HepG2 (cell line): Measurements from ENCODE around the gene MLN. TPM values are rescaled to one million over a fixed set of nuclear protein-coding genes. Genes with fewer than 3 reads are reported as not detected.
"Not testable (repeated sequence)": the region's sequence is repeated elsewhere in the genome, so short reads cannot be mapped to it uniquely, and the experiment has no call there.

Experiments used
- ATAC-seq: fragments of 200-7000 bp; cut with Tn5 transposase; 3 replicates; pipeline ENCODE4 v1.9.1; 2020; ENCODE audit warnings: mild to moderate bottlenecking, moderate library complexity
- BruUV-seq: library from RNA; stranded (reverse); fragments of 400-500 nt; replicated peaks from 2 replicates; lab custom pipeline; 2021; lab: Mats Ljungman, UMichigan
- CTCF ChIA-PET: fragments of 300-600 bp; formaldehyde crosslinking; extraction: SDS; loops from one replicate; lab custom pipeline; 2021; ENCODE audit warnings: low total read pairs, inconsistent platforms, low intra/inter-chr PET ratio; lab: Yijun Ruan, JAX
- POLR2A ChIA-PET: fragments of 350-600 bp; sonication (Branson Sonifier 250); formaldehyde crosslinking; loops from one replicate; lab custom pipeline; 2020; ENCODE audit warnings: antibody characterized with exemption, inconsistent platforms; lab: Yijun Ruan, JAX
- DNase-seq: peaks from one replicate; pipeline ENCODE4 v3.0.0-alpha.2; 2015; ENCODE audit warnings: low spot score
- FAIRE-seq: peaks from 3 replicates; lab custom pipeline; 2011; peaks lifted over from hg19 to GRCh38; lab: Jason Lieb, UNC
- H2AFZ ChIP-seq: one replicate; pipeline ENCODE4 v1.6.1; 2011; ENCODE audit warnings: low read length, inconsistent platforms
- H3K27ac ChIP-seq: fragments of 300-600 bp; 3 replicates; pipeline ENCODE4 v1.8.0; 2011; ENCODE audit warnings: mixed run types, mild to moderate bottlenecking, mixed read lengths, low read length, inconsistent platforms; ENCODE audit not compliant: insufficient read depth; ENCODE audit errors: extremely low read length
- H3K27me3 ChIP-seq, 2 experiments: fragments of 200-600 bp in 1 of 2; 2 replicates in 1 of 2; 3 replicates in 1 of 2; pipeline versions ENCODE4 v1.6.0 to v1.8.0; 2011; ENCODE audit warnings: low read length in 2 of 2, mild to moderate bottlenecking in 2 of 2, moderate library complexity in 2 of 2, inconsistent platforms in 1 of 2; ENCODE audit not compliant: insufficient read depth in 2 of 2, control insufficient read depth in 1 of 2
- H3K36me3 ChIP-seq, 2 experiments: fragments of 200-600 bp in 1 of 2; replicated peaks in 1 of 2; 2 replicates in 1 of 2; 3 replicates in 1 of 2; pipeline versions ENCODE4 v1.5.1 to v1.8.0; 2011; ENCODE audit warnings: low read length in 2 of 2, inconsistent platforms in 1 of 2; ENCODE audit not compliant: insufficient read depth in 2 of 2, control insufficient read depth in 1 of 2
- H3K4me1 ChIP-seq: 2 replicates; pipeline ENCODE4 v1.5.1; 2012; ENCODE audit warnings: low read length, inconsistent platforms; ENCODE audit not compliant: insufficient read depth
- H3K4me2 ChIP-seq: 2 replicates; pipeline ENCODE4 v1.6.0; 2011; ENCODE audit warnings: low read depth, low read length, inconsistent platforms
- H3K4me3 ChIP-seq, 3 experiments: fragments of 200-600 bp in 1 of 3; sonication (generic), shearing (Covaris generic) in 1 of 3; replicated peaks in 1 of 3; 2 replicates each; pipeline ENCODE4 v1.5.1; 2011 to 2016; ENCODE audit warnings: low read length in 3 of 3, inconsistent platforms in 2 of 3, low read depth in 2 of 3, mild to moderate bottlenecking in 2 of 3, control low read depth in 1 of 3, mixed read lengths in 1 of 3; ENCODE audit not compliant: insufficient read depth in 1 of 3
- H3K79me2 ChIP-seq: one replicate; pipeline ENCODE4 v1.6.1; 2011; ENCODE audit warnings: low read length, inconsistent platforms; ENCODE audit not compliant: insufficient read depth
- H3K9ac ChIP-seq: 2 replicates; pipeline ENCODE4 v1.6.0; 2011; ENCODE audit warnings: mild to moderate bottlenecking, low read depth, low read length, inconsistent platforms; ENCODE audit not compliant: insufficient read depth
- H3K9me3 ChIP-seq: 2 replicates; pipeline ENCODE4 v1.5.1; 2012; ENCODE audit warnings: mild to moderate bottlenecking, low read length
- H4K20me1 ChIP-seq: 2 replicates; pipeline ENCODE4 v1.6.0; 2011; ENCODE audit warnings: inconsistent platforms, mild to moderate bottlenecking, low read length, moderate library complexity; ENCODE audit not compliant: insufficient read depth
- CENPT ChIP-seq: sonication (generic); formaldehyde crosslinking; IDR thresholded peaks from 2 replicates; pipeline ENCODE4 v1.8.0; 2022; ENCODE audit warnings: low read depth, mild to moderate bottlenecking, moderate library complexity, missing genetic modification reagents
- FOSL1 ChIP-seq: sonication (generic); formaldehyde crosslinking; IDR thresholded peaks from 2 replicates; pipeline ENCODE4 v1.9.0; 2021; ENCODE audit warnings: missing genetic modification reagents, borderline replicate concordance
- FOXA1 ChIP-seq, 2 experiments: fragments of 450-650 bp in 1 of 2; sonication (generic) in 1 of 2; formaldehyde crosslinking in 1 of 2; IDR thresholded peaks; 2 replicates each; pipeline versions ENCODE4 v1.4.0 to v1.6.1; 2016 to 2020; ENCODE audit warnings: missing genetic modification reagents in 1 of 2
- NFYC ChIP-seq: IDR thresholded peaks from 2 replicates; pipeline ENCODE4 v1.6.1; 2016; ENCODE audit warnings: missing genetic modification reagents, missing compliant biosample characterization
- NKX3-1 ChIP-seq: sonication (generic); formaldehyde crosslinking; IDR thresholded peaks from 2 replicates; pipeline ENCODE4 v1.5.0; 2020; ENCODE audit warnings: missing genetic modification reagents
- SNAI1 ChIP-seq: sonication (generic); formaldehyde crosslinking; IDR thresholded peaks from 2 replicates; pipeline ENCODE4 v1.5.0; 2020; ENCODE audit warnings: mild to moderate bottlenecking, missing genetic modification reagents, borderline replicate concordance
- TAF15 ChIP-seq: fragments of 200-400 bp; formaldehyde crosslinking; IDR thresholded peaks from one replicate; pipeline ENCODE4 v1.6.1; 2018; ENCODE audit warnings: mild to moderate bottlenecking, low read depth, low read length; ENCODE audit not compliant: poor library complexity, severe bottlenecking
- ZFP90 ChIP-seq: sonication (generic); formaldehyde crosslinking; IDR thresholded peaks from 2 replicates; pipeline ENCODE4 v1.8.0; 2022; ENCODE audit warnings: missing genetic modification reagents, mild to moderate bottlenecking, inconsistent platforms, borderline replicate concordance
- ZNF121 ChIP-seq: sonication (generic); formaldehyde crosslinking; IDR thresholded peaks from 2 replicates; pipeline ENCODE4 v1.5.0; 2020; ENCODE audit warnings: mild to moderate bottlenecking, missing genetic modification reagents
- ZNF703 ChIP-seq: sonication (generic); formaldehyde crosslinking; IDR thresholded peaks from 2 replicates; pipeline ENCODE4 v1.5.1; 2020; ENCODE audit warnings: missing genetic modification reagents, mild to moderate bottlenecking, moderate library complexity, borderline replicate concordance
- ZNF747 ChIP-seq: sonication (generic); formaldehyde crosslinking; IDR thresholded peaks from 2 replicates; pipeline ENCODE4 v1.8.1; 2023; ENCODE audit warnings: missing genetic modification reagents, mild to moderate bottlenecking, borderline replicate concordance
- ZNF775 ChIP-seq: sonication (generic); formaldehyde crosslinking; IDR thresholded peaks from 2 replicates; pipeline ENCODE4 v1.4.0; 2020; ENCODE audit warnings: missing genetic modification reagents, mild to moderate bottlenecking, moderate library complexity, borderline replicate concordance
- ZSCAN22 ChIP-seq: sonication (generic); formaldehyde crosslinking; IDR thresholded peaks from 2 replicates; pipeline ENCODE4 v1.4.0; 2020; ENCODE audit warnings: mild to moderate bottlenecking, missing genetic modification reagents
- WGBS: methylation state at CpG from one replicate; pipeline ENCODE4 v1.1.6; 2017; ENCODE audit warnings: low lambda C conversion rate; 5-methylcytosine and 5-hydroxymethylcytosine counted together
- in situ Hi-C: cut with HindIII; loops from 2 replicates; pipeline ENCODE4 v1.10.0; 2017; ENCODE audit warnings: low pct_unique_long_range_greater_than_20kb; ENCODE audit not compliant: extremely low pct_ligation_motif_present
- intact Hi-C: fragments of 100-400 bp; cut with micrococcal nuclease; formaldehyde crosslinking; loops from one replicate; pipeline ENCODE4 v1.10.0; 2022; ENCODE audit not compliant: unreplicated experiment
- polyA plus RNA-seq, 8 experiments: library from polyadenylated mRNA; depleted of rRNA in 3 of 8; stranded (reverse) in 7 of 8; unstranded in 1 of 8; fragments of >200 nt; fragmentation: Illumina TruSeq in 4 of 8; extraction: Trizol in 4 of 8; gene quantifications; 2 replicates each; pipeline versions ENCODE4 v1.2.1 to v1.2.3, GENCODE V29; 2011 to 2016; ENCODE audit warnings: low read depth in 4 of 8, missing spikeins in 1 of 8, mixed read lengths in 1 of 8; ENCODE audit not compliant: insufficient read depth in 1 of 8
- total RNA-seq, 5 experiments: library from RNA; depleted of rRNA; stranded (reverse); fragments of >200 nt; fragmentation: Illumina TruSeq; extraction: Trizol; gene quantifications; 2 replicates each; pipeline ENCODE4 v1.2.3, GENCODE V29; 2016; ENCODE audit warnings: low read depth in 1 of 5
- TF ChIP-seq, protein P1 (sequence below): sonication (generic); formaldehyde crosslinking; IDR thresholded peaks from 2 replicates; pipeline ENCODE4 v1.4.0; 2020; ENCODE audit warnings: mild to moderate bottlenecking, missing genetic modification reagents, borderline replicate concordance
- TF ChIP-seq, protein P2 (sequence below): sonication (generic); formaldehyde crosslinking; IDR thresholded peaks from 2 replicates; pipeline ENCODE4 v1.5.0; 2020; ENCODE audit warnings: missing genetic modification reagents
- TF ChIP-seq, protein P3 (sequence below): IDR thresholded peaks from 2 replicates; pipeline ENCODE4 v1.6.1; 2016; ENCODE audit warnings: mild to moderate bottlenecking

MLN gene
- total and polyA plus RNA-seq, 2 of the 13 experiments (the other 11 are each of a cell fraction or from before 2014, with no cell fraction given): not detected

DNA sequence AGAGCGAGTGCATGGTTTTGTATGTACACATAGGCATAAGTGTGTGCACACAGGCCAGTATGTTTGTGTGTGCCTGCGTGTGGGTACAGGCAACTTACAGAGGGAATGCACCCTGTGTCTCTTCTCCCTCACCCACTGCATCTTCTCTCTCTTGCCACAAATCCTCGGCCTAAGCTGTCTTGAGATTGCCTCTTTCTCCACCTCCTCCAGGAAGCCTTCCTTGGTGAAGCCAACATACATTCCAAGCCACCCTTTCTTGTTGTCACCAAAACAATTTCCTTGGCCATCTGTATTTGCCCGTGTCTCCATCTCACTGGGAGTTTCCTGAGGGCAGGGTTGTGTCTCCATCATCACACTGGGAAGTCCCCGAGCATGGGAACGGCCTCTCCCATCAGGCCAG lies 29.8 kb upstream of the MLN start:
- Histone ChIP-seq H3K79me2 (no peaks in the 10 kb centered on the region), H4K20me1 (no peaks in the 10 kb centered on the region), H2AFZ (no peak overlapping the region), H3K4me1 (peaks cover 12% of the 10 kb centered on the region), H3K9ac (no peak overlapping the region), H3K4me3 (no peak overlapping the region), H3K27me3 (peaks cover 2 to 30% of the 10 kb centered on the region in 2 experiments; a peak in 3 of 5 replicates), H3K9me3 (peaks cover 6% of the 10 kb centered on the region; the same call in 1 of the 2 replicates), H3K4me2 (no peak overlapping the region), H3K36me3 (no peaks in the 10 kb centered on the region), H3K27ac (no peak overlapping the region)
- intact Hi-C loops: no loop called here
- in situ Hi-C loops: no loop called here
- ATAC-seq (no peak), FAIRE-seq (no peak), DNase-seq (no peak)
- no TSS peak for BruUV-seq
- WGBS: 43% methylated on average over 6 of the region's 6 CpGs
- CTCF ChIA-PET: no interaction called here
- TF ChIP-seq ZNF703: no peak
- TF ChIP-seq, protein P1, sequence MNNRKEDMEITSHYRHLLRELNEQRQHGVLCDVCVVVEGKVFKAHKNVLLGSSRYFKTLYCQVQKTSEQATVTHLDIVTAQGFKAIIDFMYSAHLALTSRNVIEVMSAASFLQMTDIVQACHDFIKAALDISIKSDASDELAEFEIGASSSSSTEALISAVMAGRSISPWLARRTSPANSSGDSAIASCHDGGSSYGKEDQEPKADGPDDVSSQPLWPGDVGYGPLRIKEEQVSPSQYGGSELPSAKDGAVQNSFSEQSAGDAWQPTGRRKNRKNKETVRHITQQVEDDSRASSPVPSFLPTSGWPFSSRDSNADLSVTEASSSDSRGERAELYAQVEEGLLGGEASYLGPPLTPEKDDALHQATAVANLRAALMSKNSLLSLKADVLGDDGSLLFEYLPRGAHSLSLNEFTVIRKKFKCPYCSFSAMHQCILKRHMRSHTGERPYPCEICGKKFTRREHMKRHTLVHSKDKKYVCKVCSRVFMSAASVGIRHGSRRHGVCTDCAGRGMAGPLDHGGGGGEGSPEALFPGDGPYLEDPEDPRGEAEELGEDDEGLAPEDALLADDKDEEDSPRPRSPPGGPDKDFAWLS (CRISPR knock-in tag): no peak
- TF ChIP-seq CENPT: no peak
- no peak for TF ChIP-seq ZNF747 (CRISPR knock-in tag)
- TF ChIP-seq FOXA1 (IDR thresholded peaks at IDR 0.05): no peak
- TF ChIP-seq FOXA1 (CRISPR knock-in tag; IDR thresholded peaks at IDR 0.05): no peak
- no peak for TF ChIP-seq FOSL1 (CRISPR knock-in tag)
- TF ChIP-seq NKX3-1 (CRISPR knock-in tag): no peak
- no peak for TF ChIP-seq TAF15
- no peak for TF ChIP-seq ZFP90 (CRISPR knock-in tag)
- no peak for TF ChIP-seq NFYC
- no peak for TF ChIP-seq ZSCAN22 (CRISPR knock-in tag)
- TF ChIP-seq SNAI1 (CRISPR knock-in tag): no peak
- no peak for TF ChIP-seq ZNF775
- TF ChIP-seq ZNF121 (CRISPR knock-in tag): no peak
- TF ChIP-seq, protein P2, sequence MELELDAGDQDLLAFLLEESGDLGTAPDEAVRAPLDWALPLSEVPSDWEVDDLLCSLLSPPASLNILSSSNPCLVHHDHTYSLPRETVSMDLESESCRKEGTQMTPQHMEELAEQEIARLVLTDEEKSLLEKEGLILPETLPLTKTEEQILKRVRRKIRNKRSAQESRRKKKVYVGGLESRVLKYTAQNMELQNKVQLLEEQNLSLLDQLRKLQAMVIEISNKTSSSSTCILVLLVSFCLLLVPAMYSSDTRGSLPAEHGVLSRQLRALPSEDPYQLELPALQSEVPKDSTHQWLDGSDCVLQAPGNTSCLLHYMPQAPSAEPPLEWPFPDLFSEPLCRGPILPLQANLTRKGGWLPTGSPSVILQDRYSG (CRISPR knock-in tag): no peak
- TF ChIP-seq, protein P3, sequence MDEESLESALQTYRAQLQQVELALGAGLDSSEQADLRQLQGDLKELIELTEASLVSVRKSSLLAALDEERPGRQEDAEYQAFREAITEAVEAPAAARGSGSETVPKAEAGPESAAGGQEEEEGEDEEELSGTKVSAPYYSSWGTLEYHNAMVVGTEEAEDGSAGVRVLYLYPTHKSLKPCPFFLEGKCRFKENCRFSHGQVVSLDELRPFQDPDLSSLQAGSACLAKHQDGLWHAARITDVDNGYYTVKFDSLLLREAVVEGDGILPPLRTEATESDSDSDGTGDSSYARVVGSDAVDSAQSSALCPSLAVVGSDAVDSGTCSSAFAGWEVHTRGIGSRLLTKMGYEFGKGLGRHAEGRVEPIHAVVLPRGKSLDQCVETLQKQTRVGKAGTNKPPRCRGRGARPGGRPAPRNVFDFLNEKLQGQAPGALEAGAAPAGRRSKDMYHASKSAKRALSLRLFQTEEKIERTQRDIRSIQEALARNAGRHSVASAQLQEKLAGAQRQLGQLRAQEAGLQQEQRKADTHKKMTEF (CRISPR knock-in tag): no peak
- POLR2A ChIA-PET: no interaction called here

DNA sequence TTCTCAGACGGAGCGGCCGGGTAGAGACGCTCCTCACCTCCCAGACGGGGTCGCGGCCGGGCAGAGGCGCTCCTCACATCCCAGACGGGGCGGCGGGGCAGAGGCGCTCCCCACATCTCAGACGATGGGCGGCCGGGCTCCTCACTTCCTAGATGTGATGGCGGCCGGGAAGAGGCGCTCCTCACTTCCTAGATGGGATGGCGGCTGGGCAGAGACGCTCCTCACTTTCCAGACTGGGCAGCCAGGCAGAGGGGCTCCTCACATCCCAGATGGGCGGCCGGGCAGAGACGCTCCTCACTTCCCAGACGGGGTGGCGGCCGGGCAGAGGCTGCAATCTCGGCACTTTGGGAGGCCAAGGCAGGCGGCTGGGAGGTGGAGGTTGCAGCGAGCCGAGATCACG lies 29.0 kb upstream of the MLN start:
- in situ Hi-C loops, DNase-seq, H3K36me3 ChIP-seq, H3K4me3 ChIP-seq, BruUV-seq, FAIRE-seq, H3K9me3 ChIP-seq, ATAC-seq, POLR2A ChIA-PET, H2AFZ ChIP-seq, intact Hi-C loops, CTCF ChIA-PET, H3K27ac ChIP-seq, H3K9ac ChIP-seq, H4K20me1 ChIP-seq, H3K4me2 ChIP-seq, H3K79me2 ChIP-seq: not testable (repeated sequence)
- Histone ChIP-seq H3K4me1 (peaks cover 12% of the 10 kb centered on the region), H3K27me3 (peaks cover 2 to 32% of the 10 kb centered on the region in 2 experiments; a peak in 3 of 5 replicates)
- WGBS: no CpG with 5 or more reads among the region's 32 CpGs
